GM23338 (cell line): ENCODE results near the gene PRRC2A. TPM values are rescaled to one million over a fixed set of nuclear protein-coding genes. Genes with fewer than 3 reads are reported as not detected.

Experiments
- ATAC-seq: fragments of 200-7000 bp; cut with Tn5 transposase; 3 replicates; pipeline ENCODE4 v1.9.1; 2020
- DNase-seq: peaks from one replicate; pipeline ENCODE4 v3.0.0-alpha.2; 2015; ENCODE audit warnings: low spot score
- H2AFZ ChIP-seq: fragments of 200-600 bp; sonication (generic); 2 replicates; pipeline ENCODE4 v1.8.0; 2016; ENCODE audit warnings: antibody characterized with exemption, mild to moderate bottlenecking, moderate library complexity
- H3F3A ChIP-seq: fragments of 200-600 bp; sonication (generic); replicated peaks from 2 replicates; pipeline ENCODE4 v1.8.0; 2017; ENCODE audit warnings: antibody characterized with exemption, mixed run types, low read depth
- H3K27ac ChIP-seq: fragments of 200-600 bp; sonication (generic); 2 replicates; pipeline ENCODE4 v1.6.1; 2016; ENCODE audit warnings: low read depth
- H3K27me3 ChIP-seq: fragments of 200-600 bp; sonication (generic); 2 replicates; pipeline ENCODE4 v1.8.0; 2016; ENCODE audit warnings: mild to moderate bottlenecking, mixed run types, moderate library complexity; ENCODE audit not compliant: insufficient read depth
- H3K36me3 ChIP-seq: fragments of 200-600 bp; sonication (generic); 2 replicates; pipeline ENCODE4 v1.8.0; 2016; ENCODE audit warnings: mild to moderate bottlenecking; ENCODE audit not compliant: insufficient read depth
- H3K4me1 ChIP-seq: fragments of 200-600 bp; sonication (generic); 2 replicates; pipeline ENCODE4 v1.8.0; 2016; ENCODE audit warnings: mild to moderate bottlenecking, moderate library complexity; ENCODE audit not compliant: insufficient read depth
- H3K4me2 ChIP-seq: fragments of 200-600 bp; sonication (generic); 2 replicates; pipeline ENCODE4 v1.7.1; 2017; ENCODE audit warnings: mixed run types
- H3K4me3 ChIP-seq: fragments of 200-600 bp; sonication (generic); 2 replicates; pipeline ENCODE4 v1.6.1; 2016; ENCODE audit warnings: mixed run types
- H3K79me2 ChIP-seq: fragments of 200-600 bp; sonication (generic); replicated peaks from 2 replicates; pipeline ENCODE4 v1.8.0; 2017; ENCODE audit warnings: mild to moderate bottlenecking; ENCODE audit not compliant: insufficient read depth
- H3K9me2 ChIP-seq: fragments of 200-600 bp; sonication (generic); 2 replicates; pipeline ENCODE4 v1.8.0; 2017; ENCODE audit not compliant: insufficient read depth
- H4K20me1 ChIP-seq: fragments of 200-600 bp; sonication (generic); replicated peaks from 2 replicates; pipeline ENCODE4 v1.8.0; 2017; ENCODE audit warnings: mild to moderate bottlenecking; ENCODE audit not compliant: insufficient read depth
- H3K27ac Mint-ChIP-seq: 2 replicates; pipeline ENCODE4 v1.8.0; 2020; ENCODE audit warnings: inconsistent platforms, mild to moderate bottlenecking, moderate library complexity, mixed read lengths
- H3K27me3 Mint-ChIP-seq: 3 replicates; pipeline ENCODE4 v1.8.0; 2022; ENCODE audit warnings: low read depth, mild to moderate bottlenecking, moderate library complexity, mixed read lengths, inconsistent platforms; ENCODE audit not compliant: insufficient read depth, poor library complexity
- H3K36me3 Mint-ChIP-seq: 3 replicates; pipeline ENCODE4 v1.8.0; 2021; ENCODE audit warnings: low read depth, mild to moderate bottlenecking, inconsistent platforms, moderate library complexity, mixed read lengths
- H3K4me1 Mint-ChIP-seq: 3 replicates; pipeline ENCODE4 v1.8.0; 2020; ENCODE audit warnings: mild to moderate bottlenecking, inconsistent platforms, mixed read lengths
- H3K4me3 Mint-ChIP-seq: 3 replicates; pipeline ENCODE4 v1.8.0; 2021; ENCODE audit warnings: moderate library complexity, mild to moderate bottlenecking, inconsistent platforms, mixed read lengths
- H3K9me3 Mint-ChIP-seq: 3 replicates; pipeline ENCODE4 v1.8.0; 2020; ENCODE audit warnings: moderate library complexity, mild to moderate bottlenecking, inconsistent platforms, mixed read lengths
- NANOG ChIP-seq: IDR thresholded peaks from 2 replicates; pipeline ENCODE4 v1.6.1; 2016; ENCODE audit warnings: antibody characterized with exemption, borderline replicate concordance
- ZNF462 ChIP-seq: fragments of 250-450 bp; sonication (Bioruptor Pico); IDR thresholded peaks from 2 replicates; pipeline ENCODE4 v1.5.0; 2020; ENCODE audit warnings: mild to moderate bottlenecking, moderate library complexity
- polyA plus RNA-seq: library from polyadenylated mRNA; unstranded; fragments of >200 nt; fragmentation: Nextera tagmentation; extraction: Ambion mirVana; gene quantifications from 2 replicates; pipeline ENCODE4 v1.2.1, GENCODE V29; 2016
- total RNA-seq: library from RNA; depleted of rRNA; stranded (reverse); fragments of >200 nt; shearing (Covaris generic); gene quantifications from 2 replicates; pipeline ENCODE4 v1.2.3, GENCODE V29; 2014
- TF ChIP-seq, protein P1 (sequence below): IDR thresholded peaks from one replicate; pipeline ENCODE4 v1.6.1; 2018; ENCODE audit warnings: antibody characterized with exemption; ENCODE audit not compliant: unreplicated experiment

PRRC2A gene
- total and polyA plus RNA-seq, 2 experiments from 2014 or later: 213 to 273 TPM

- no peaks in the 10 kb centered on the region for H3K36me3 ChIP-seq
- peak overlapping the region; percentile 96 for H3K4me2 ChIP-seq
- no peaks in the 10 kb centered on the region for H3F3A ChIP-seq
- DNase-seq: peak; percentile 43
- peaks cover 4% of the 10 kb centered on the region; the same call in 1 of the 2 replicates for H3K4me1 ChIP-seq
- H3K36me3 Mint-ChIP-seq: no peaks in the 10 kb centered on the region
- peak overlapping the region; percentile 95 for H3K4me3 ChIP-seq
- H3K9me2 ChIP-seq: no peaks in the 10 kb centered on the region
- H4K20me1 ChIP-seq: no peaks in the 10 kb centered on the region
- peak overlapping the region; percentile 60; the same call in 1 of the 2 replicates for H3K27ac Mint-ChIP-seq
- ATAC-seq: peak; percentile 23
- H3K4me1 Mint-ChIP-seq: peaks cover 24% of the 10 kb centered on the region
- H3K27me3 ChIP-seq: peaks cover 20% of the 10 kb centered on the region
- H3K27me3 Mint-ChIP-seq: peaks cover 36% of the 10 kb centered on the region
- H3K79me2 ChIP-seq: no peaks in the 10 kb centered on the region
- peaks cover 3% of the 10 kb centered on the region; the same call in 2 of the 3 replicates for H3K9me3 Mint-ChIP-seq
- H2AFZ ChIP-seq: peak overlapping the region; percentile 99
- H3K4me3 Mint-ChIP-seq: peak overlapping the region; percentile 95
- no peak for TF ChIP-seq NANOG
- no peak for TF ChIP-seq ZNF462 (CRISPR knock-in tag)
- TF ChIP-seq, protein P1, sequence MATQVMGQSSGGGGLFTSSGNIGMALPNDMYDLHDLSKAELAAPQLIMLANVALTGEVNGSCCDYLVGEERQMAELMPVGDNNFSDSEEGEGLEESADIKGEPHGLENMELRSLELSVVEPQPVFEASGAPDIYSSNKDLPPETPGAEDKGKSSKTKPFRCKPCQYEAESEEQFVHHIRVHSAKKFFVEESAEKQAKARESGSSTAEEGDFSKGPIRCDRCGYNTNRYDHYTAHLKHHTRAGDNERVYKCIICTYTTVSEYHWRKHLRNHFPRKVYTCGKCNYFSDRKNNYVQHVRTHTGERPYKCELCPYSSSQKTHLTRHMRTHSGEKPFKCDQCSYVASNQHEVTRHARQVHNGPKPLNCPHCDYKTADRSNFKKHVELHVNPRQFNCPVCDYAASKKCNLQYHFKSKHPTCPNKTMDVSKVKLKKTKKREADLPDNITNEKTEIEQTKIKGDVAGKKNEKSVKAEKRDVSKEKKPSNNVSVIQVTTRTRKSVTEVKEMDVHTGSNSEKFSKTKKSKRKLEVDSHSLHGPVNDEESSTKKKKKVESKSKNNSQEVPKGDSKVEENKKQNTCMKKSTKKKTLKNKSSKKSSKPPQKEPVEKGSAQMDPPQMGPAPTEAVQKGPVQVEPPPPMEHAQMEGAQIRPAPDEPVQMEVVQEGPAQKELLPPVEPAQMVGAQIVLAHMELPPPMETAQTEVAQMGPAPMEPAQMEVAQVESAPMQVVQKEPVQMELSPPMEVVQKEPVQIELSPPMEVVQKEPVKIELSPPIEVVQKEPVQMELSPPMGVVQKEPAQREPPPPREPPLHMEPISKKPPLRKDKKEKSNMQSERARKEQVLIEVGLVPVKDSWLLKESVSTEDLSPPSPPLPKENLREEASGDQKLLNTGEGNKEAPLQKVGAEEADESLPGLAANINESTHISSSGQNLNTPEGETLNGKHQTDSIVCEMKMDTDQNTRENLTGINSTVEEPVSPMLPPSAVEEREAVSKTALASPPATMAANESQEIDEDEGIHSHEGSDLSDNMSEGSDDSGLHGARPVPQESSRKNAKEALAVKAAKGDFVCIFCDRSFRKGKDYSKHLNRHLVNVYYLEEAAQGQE: no peak
- no peak overlapping the region for H3K27ac ChIP-seq
Observed at GRCh38 chr6:31581434-31582229, 38.9 kb upstream of the PRRC2A start.
